ENCODE measurements around the gene VPS16. TPM values are rescaled to one million over a fixed set of nuclear protein-coding genes. Genes with fewer than 3 reads are reported as not detected.
A peak's percentile ranks its signal among the peaks of the same experiment; 100 is the strongest.

VPS16 gene
- total RNA-seq, 1 experiment from 2014 or later: 22.2 TPM

- no peak for TF ChIP-seq CTCF (IDR thresholded peaks at IDR 0.05; ENCODE audit: unreplicated experiment)
- H3K4me3 Mint-ChIP-seq (ENCODE audit: low read depth, unreplicated experiment): peak overlapping the region; percentile 81
- BruUV-seq (replicated peaks): TSS peak; percentile 51
- H3K36me3 Mint-ChIP-seq (ENCODE audit: insufficient read depth, unreplicated experiment): peaks cover 23% of the 10 kb centered on the region
- DNase-seq: no peak
- H3K27ac Mint-ChIP-seq (ENCODE audit: unreplicated experiment): no peak overlapping the region
- H3K9me3 Mint-ChIP-seq (ENCODE audit: low read depth, unreplicated experiment): no peaks in the 10 kb centered on the region
- no peaks in the 10 kb centered on the region for H3K27me3 Mint-ChIP-seq (ENCODE audit: unreplicated experiment)
- peaks cover 31% of the 10 kb centered on the region for H3K4me1 Mint-ChIP-seq (ENCODE audit: low read depth, unreplicated experiment)
- CTCF ChIA-PET: no interaction called here
- intact Hi-C loops (cut with micrococcal nuclease; ENCODE audit: unreplicated experiment): no loop called here
Measured at GRCh38 chr20:2874456-2874855, 33.9 kb downstream of the VPS16 start.

GRCh38 chr20:2875690-2876203 lies 35.2 kb downstream of the VPS16 start:
- Mint-ChIP-seq H3K27me3 (ENCODE audit: unreplicated experiment) (no peaks in the 10 kb centered on the region), H3K4me3 (ENCODE audit: low read depth, unreplicated experiment) (no peak overlapping the region), H3K9me3 (ENCODE audit: low read depth, unreplicated experiment) (no peaks in the 10 kb centered on the region), H3K27ac (ENCODE audit: unreplicated experiment) (no peak overlapping the region), H3K36me3 (ENCODE audit: insufficient read depth, unreplicated experiment) (peaks cover 23% of the 10 kb centered on the region), H3K4me1 (ENCODE audit: low read depth, unreplicated experiment) (peaks cover 24% of the 10 kb centered on the region)
- intact Hi-C loops (cut with micrococcal nuclease; ENCODE audit: unreplicated experiment): no loop called here
- DNase-seq: no peak
- CTCF ChIA-PET: no interaction called here
- TF ChIP-seq CTCF (IDR thresholded peaks at IDR 0.05; ENCODE audit: unreplicated experiment): no peak
- BruUV-seq (replicated peaks): no TSS peak

GRCh38 chr20:2878515-2878914 lies 38.0 kb downstream of the VPS16 start:
- Mint-ChIP-seq H3K4me1 (ENCODE audit: low read depth, unreplicated experiment) (peaks cover 18% of the 10 kb centered on the region), H3K9me3 (ENCODE audit: low read depth, unreplicated experiment) (no peaks in the 10 kb centered on the region), H3K27me3 (ENCODE audit: unreplicated experiment) (no peaks in the 10 kb centered on the region), H3K36me3 (ENCODE audit: insufficient read depth, unreplicated experiment) (peaks cover 11% of the 10 kb centered on the region), H3K27ac (ENCODE audit: unreplicated experiment) (no peak overlapping the region), H3K4me3 (ENCODE audit: low read depth, unreplicated experiment) (no peak overlapping the region)
- intact Hi-C loops (cut with micrococcal nuclease; ENCODE audit: unreplicated experiment): no loop called here
- BruUV-seq (replicated peaks): no TSS peak
- CTCF ChIA-PET: no interaction called here
- no peak for TF ChIP-seq CTCF (IDR thresholded peaks at IDR 0.05; ENCODE audit: unreplicated experiment)
- no peak for DNase-seq

- DNase-seq: no peak
Measured at GRCh38 chr20:2879146-2879545, 38.6 kb downstream of the VPS16 start.

More at GRCh38 chr20:2879146-2879545, 38.6 kb downstream of the VPS16 start:
- no peak for TF ChIP-seq CTCF (IDR thresholded peaks at IDR 0.05; ENCODE audit: unreplicated experiment)
- Mint-ChIP-seq H3K27me3 (ENCODE audit: unreplicated experiment) (no peaks in the 10 kb centered on the region), H3K4me3 (ENCODE audit: low read depth, unreplicated experiment) (no peak overlapping the region), H3K27ac (ENCODE audit: unreplicated experiment) (no peak overlapping the region), H3K4me1 (ENCODE audit: low read depth, unreplicated experiment) (peaks cover 24% of the 10 kb centered on the region), H3K9me3 (ENCODE audit: low read depth, unreplicated experiment) (no peaks in the 10 kb centered on the region), H3K36me3 (ENCODE audit: insufficient read depth, unreplicated experiment) (peaks cover 5% of the 10 kb centered on the region)
- CTCF ChIA-PET: no interaction called here
- intact Hi-C loops (cut with micrococcal nuclease; ENCODE audit: unreplicated experiment): no loop called here
- no TSS peak for BruUV-seq (replicated peaks)
